Ammon's horn (tissue), 1 donor: ENCODE results near the gene NR2C1.

Source experiments
- DNase-seq: peaks from one replicate; pipeline ENCODE4 v3.0.0-alpha.2; 2016; ENCODE audit warnings: low spot score

The NR2C1 gene

GRCh38 chr12:95083938-95084337, 10.5 kb upstream of the NR2C1 start:
- no peak for DNase-seq

- DNase-seq = no peak
Observed at GRCh38 chr12:95083471-95083870, 10.1 kb upstream of the NR2C1 start.

- DNase-seq = no peak
Observed at GRCh38 chr12:95077341-95077740, 3.9 kb upstream of the NR2C1 start.

GRCh38 chr12:95074766-95075165, 1.3 kb upstream of the NR2C1 start:
- peak; percentile 27 for DNase-seq

GRCh38 chr12:95073698-95074520, 491 bp upstream of the NR2C1 start:
- DNase-seq = peak; percentile 5

- DNase-seq = no peak
Observed at GRCh38 chr12:95070378-95070777, 3.0 kb downstream of the NR2C1 start.

GRCh38 chr12:95066091-95066855, 7.1 kb downstream of the NR2C1 start:
- no peak for DNase-seq

GRCh38 chr12:95060951-95061350, 12.5 kb downstream of the NR2C1 start:
- DNase-seq = no peak

- DNase-seq = no peak
Observed at GRCh38 chr12:95059984-95060383, 13.4 kb downstream of the NR2C1 start.

GRCh38 chr12:95057424-95057823, 16.0 kb downstream of the NR2C1 start:
- DNase-seq = no peak

- DNase-seq = no peak
Observed at GRCh38 chr12:95055057-95055456, 18.4 kb downstream of the NR2C1 start.

- no peak for DNase-seq
Observed at GRCh38 chr12:95054206-95054605, 19.2 kb downstream of the NR2C1 start.

GRCh38 chr12:95051241-95051640, 22.2 kb downstream of the NR2C1 start:
- DNase-seq = no peak

- DNase-seq = no peak
Observed at GRCh38 chr12:95037906-95038305, 35.5 kb downstream of the NR2C1 start.

GRCh38 chr12:95034750-95035149, 38.7 kb downstream of the NR2C1 start:
- DNase-seq = no peak

GRCh38 chr12:95022477-95022876, 50.9 kb downstream of the NR2C1 start:
- no peak for DNase-seq

GRCh38 chr12:95017482-95017881, 55.9 kb downstream of the NR2C1 start:
- no peak for DNase-seq

GRCh38 chr12:95016120-95016519, 57.3 kb downstream of the NR2C1 start:
- DNase-seq = no peak

GRCh38 chr12:95014554-95014953, 58.9 kb downstream of the NR2C1 start:
- no peak for DNase-seq

- no peak for DNase-seq
Observed at GRCh38 chr12:95006206-95006605, 67.2 kb downstream of the NR2C1 start.

GRCh38 chr12:95004610-95005009, 68.8 kb downstream of the NR2C1 start:
- DNase-seq = no peak

- no peak for DNase-seq
Observed at GRCh38 chr12:95003921-95004272, 69.5 kb downstream of the NR2C1 start.

GRCh38 chr12:95003213-95003920, 70.1 kb downstream of the NR2C1 start, which contains the start of gene NDUFA12:
TSS of gene NDUFA12 (minus strand) at chr12:95003697. CDS start at chr12:95003680, 17 bp downstream.
- peak; percentile 96 for DNase-seq
